Vagina (tissue), 2 donors: Measurements from ENCODE around the gene ZNF740. TPM values are rescaled to one million over a fixed set of nuclear protein-coding genes. Genes with fewer than 3 reads are reported as not detected.
"Not testable (repeated sequence)": the region's sequence is repeated elsewhere in the genome, so short reads cannot be mapped to it uniquely, and the experiment has no call there.

ENCODE experiments used
- DNase-seq, 2 donors: peaks; one replicate each; pipeline ENCODE4 v3.0.0-alpha.2; 2017; ENCODE audit errors: extremely low spot score in 2 of 2
- H3K27ac ChIP-seq: fragments of 200-600 bp; sonication (generic); one replicate; pipeline ENCODE4 v1.5.1; 2019
- H3K27me3 ChIP-seq: fragments of 200-600 bp; sonication (generic); one replicate; pipeline ENCODE4 v1.5.1; 2019
- H3K36me3 ChIP-seq, 2 donors: fragments of 200-600 bp; sonication (generic); one replicate each; pipeline ENCODE4 v1.5.1; 2017 to 2019
- H3K4me1 ChIP-seq: fragments of 200-600 bp; sonication (generic); one replicate; pipeline ENCODE4 v1.5.1; 2019
- H3K4me3 ChIP-seq, 2 donors: fragments of 200-600 bp; sonication (generic); 1 replicate in 1 of 2; 2 replicates in 1 of 2; pipeline ENCODE4 v1.5.1; 2016 to 2019
- H3K9me3 ChIP-seq: fragments of 200-600 bp; sonication (generic); one replicate; pipeline ENCODE4 v1.5.1; 2019
- POLR2A ChIP-seq, 2 donors: fragments of 450-650 bp; IDR thresholded peaks; one replicate each; pipeline ENCODE4 v1.6.1; 2017; ENCODE audit warnings: antibody characterized with exemption in 2 of 2, mild to moderate bottlenecking in 2 of 2, moderate library complexity in 2 of 2
- POLR2AphosphoS5 ChIP-seq, 2 donors: sonication (generic); formaldehyde crosslinking; IDR thresholded peaks; one replicate each; pipeline ENCODE4 v1.9.0; 2017; ENCODE audit warnings: antibody characterized with exemption in 2 of 2, mild to moderate bottlenecking in 2 of 2, low read depth in 1 of 2; ENCODE audit not compliant: insufficient read depth in 1 of 2
- intact Hi-C: fragments of 100-400 bp; cut with DNase I; formaldehyde crosslinking; loops from one replicate; pipeline ENCODE4 v1.15.1; 2023
- total RNA-seq: library from RNA; depleted of rRNA; stranded (reverse); fragments of >200 nt; gene quantifications from one replicate; pipeline ENCODE4 v1.2.3, GENCODE V29; 2016
- TF ChIP-seq, protein P1 (sequence below), 3 experiments: fragments of 450-650 bp in 2 of 3; fragments of 200-600 bp in 1 of 3; sonication (generic) in 1 of 3; IDR thresholded peaks; one replicate each; pipeline ENCODE4 v1.5.1; 2017 to 2019; ENCODE audit warnings: antibody characterized with exemption in 3 of 3, mild to moderate bottlenecking in 2 of 3, moderate library complexity in 2 of 3

Gene ZNF740
- total RNA-seq, 1 donor from 2014 or later = 12.8 TPM

- Histone ChIP-seq H3K27ac (no peak overlapping the region), H3K4me1 (peaks cover 6% of the 10 kb centered on the region), H3K4me3 (no peak overlapping the region), H3K36me3 (no peaks in the 10 kb centered on the region), H3K27me3 (no peaks in the 10 kb centered on the region), H3K9me3 (no peaks in the 10 kb centered on the region)
- TF ChIP-seq, protein P1, sequence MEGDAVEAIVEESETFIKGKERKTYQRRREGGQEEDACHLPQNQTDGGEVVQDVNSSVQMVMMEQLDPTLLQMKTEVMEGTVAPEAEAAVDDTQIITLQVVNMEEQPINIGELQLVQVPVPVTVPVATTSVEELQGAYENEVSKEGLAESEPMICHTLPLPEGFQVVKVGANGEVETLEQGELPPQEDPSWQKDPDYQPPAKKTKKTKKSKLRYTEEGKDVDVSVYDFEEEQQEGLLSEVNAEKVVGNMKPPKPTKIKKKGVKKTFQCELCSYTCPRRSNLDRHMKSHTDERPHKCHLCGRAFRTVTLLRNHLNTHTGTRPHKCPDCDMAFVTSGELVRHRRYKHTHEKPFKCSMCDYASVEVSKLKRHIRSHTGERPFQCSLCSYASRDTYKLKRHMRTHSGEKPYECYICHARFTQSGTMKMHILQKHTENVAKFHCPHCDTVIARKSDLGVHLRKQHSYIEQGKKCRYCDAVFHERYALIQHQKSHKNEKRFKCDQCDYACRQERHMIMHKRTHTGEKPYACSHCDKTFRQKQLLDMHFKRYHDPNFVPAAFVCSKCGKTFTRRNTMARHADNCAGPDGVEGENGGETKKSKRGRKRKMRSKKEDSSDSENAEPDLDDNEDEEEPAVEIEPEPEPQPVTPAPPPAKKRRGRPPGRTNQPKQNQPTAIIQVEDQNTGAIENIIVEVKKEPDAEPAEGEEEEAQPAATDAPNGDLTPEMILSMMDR (IDR thresholded peaks at IDR 0.05) = no peak
- TF ChIP-seq POLR2AphosphoS5 (IDR thresholded peaks at IDR 0.05; ENCODE audit: insufficient read depth in 1 of 2, low read depth in 1 of 2) = no peak
- no peak for TF ChIP-seq POLR2A (IDR thresholded peaks at IDR 0.05)
- intact Hi-C loops = no loop called here
- DNase-seq = no peak
Measured at GRCh38 chr12:53172352-53172751, 8.2 kb upstream of the ZNF740 start.

GRCh38 chr12:53173085-53173715 is 7.3 kb upstream of the ZNF740 start:
- H3K4me1 ChIP-seq = peaks cover 6% of the 10 kb centered on the region
- no peaks in the 10 kb centered on the region for H3K36me3 ChIP-seq
- H3K27me3 ChIP-seq = no peaks in the 10 kb centered on the region
- H3K9me3 ChIP-seq = no peaks in the 10 kb centered on the region
- no peak overlapping the region for H3K27ac ChIP-seq
- no peak for DNase-seq
- no peak overlapping the region for H3K4me3 ChIP-seq
- TF ChIP-seq POLR2A (IDR thresholded peaks at IDR 0.05) (no peak), POLR2AphosphoS5 (IDR thresholded peaks at IDR 0.05; ENCODE audit: insufficient read depth in 1 of 2, low read depth in 1 of 2) (no peak)
- TF ChIP-seq, protein P1 (IDR thresholded peaks at IDR 0.05) = no peak
- intact Hi-C loops = no loop called here

GRCh38 chr12:53174881-53175491 is 5.5 kb upstream of the ZNF740 start:
- intact Hi-C loops = no loop called here
- DNase-seq = no peak

DNA sequence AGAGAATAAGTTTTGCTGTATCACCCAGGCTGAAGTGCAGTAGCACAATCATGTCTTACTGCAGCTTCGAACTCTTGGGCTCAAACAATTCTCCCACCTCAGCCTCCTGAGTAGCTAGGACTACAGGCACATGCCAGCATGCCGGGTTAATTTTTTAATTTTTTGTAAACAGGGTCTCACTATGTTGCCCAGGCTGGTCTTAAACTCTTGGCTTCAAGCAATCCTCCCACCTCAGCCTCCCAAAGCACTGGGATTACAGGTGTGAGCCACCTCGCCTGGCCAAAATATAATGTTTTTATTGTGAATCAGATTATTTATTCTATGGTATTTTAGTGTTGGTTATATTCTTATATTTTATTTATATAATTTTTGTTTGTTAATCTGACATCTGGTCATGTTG is 3.8 kb upstream of the ZNF740 start:
- intact Hi-C loops = no loop called here

More at GRCh38 chr12:53174881-53175491, 5.5 kb upstream of the ZNF740 start:
- no peaks in the 10 kb centered on the region for H3K27me3 ChIP-seq
- TF ChIP-seq POLR2AphosphoS5 (IDR thresholded peaks at IDR 0.05; ENCODE audit: insufficient read depth in 1 of 2, low read depth in 1 of 2) = no peak
- TF ChIP-seq, protein P1 (IDR thresholded peaks at IDR 0.05) = no peak
- TF ChIP-seq POLR2A (IDR thresholded peaks at IDR 0.05) = no peak
- H3K4me1 ChIP-seq = peaks cover 14% of the 10 kb centered on the region
- no peaks in the 10 kb centered on the region for H3K9me3 ChIP-seq
- H3K36me3 ChIP-seq = no peaks in the 10 kb centered on the region
- H3K27ac ChIP-seq = no peak overlapping the region
- no peak overlapping the region for H3K4me3 ChIP-seq

GRCh38 chr12:53177447-53177846 is 3.1 kb upstream of the ZNF740 start:
- H3K27me3 ChIP-seq, intact Hi-C loops, H3K27ac ChIP-seq, H3K36me3 ChIP-seq, H3K9me3 ChIP-seq, H3K4me3 ChIP-seq, DNase-seq: not testable (repeated sequence)
- peaks cover 22% of the 10 kb centered on the region for H3K4me1 ChIP-seq

More for the DNA sequence above, 3.8 kb upstream of the ZNF740 start:
- no peaks in the 10 kb centered on the region for H3K27me3 ChIP-seq
- no peak overlapping the region for H3K4me3 ChIP-seq
- no peaks in the 10 kb centered on the region for H3K9me3 ChIP-seq
- peaks cover 16% of the 10 kb centered on the region for H3K4me1 ChIP-seq
- no peak overlapping the region for H3K27ac ChIP-seq
- no peaks in the 10 kb centered on the region for H3K36me3 ChIP-seq
- no peak for DNase-seq
- TF ChIP-seq POLR2A (IDR thresholded peaks at IDR 0.05) = no peak

DNA sequence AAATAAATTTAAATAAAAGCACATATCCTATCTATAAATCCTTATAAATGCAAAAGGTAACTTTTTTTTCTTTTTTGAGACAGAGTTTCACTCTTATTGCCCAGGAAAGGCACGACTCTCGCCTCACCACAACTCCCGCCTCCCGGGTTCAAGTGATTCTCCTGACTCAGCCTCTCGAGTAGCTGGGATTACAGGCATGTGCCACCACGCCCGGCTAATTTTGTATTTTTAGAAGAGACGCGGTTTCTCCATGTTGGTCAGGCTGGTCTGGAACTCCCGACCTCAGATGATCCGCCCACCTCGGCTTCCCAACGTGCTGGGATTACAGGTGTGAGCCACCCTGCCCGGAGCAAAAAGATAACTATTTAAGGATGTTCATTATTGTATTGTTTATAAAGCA is 1.7 kb upstream of the ZNF740 start:
- H3K9me3 ChIP-seq, intact Hi-C loops, H3K27me3 ChIP-seq, H3K27ac ChIP-seq, DNase-seq, H3K4me3 ChIP-seq: not testable (repeated sequence)
- H3K36me3 ChIP-seq = peaks cover 0 to 19% of the 10 kb centered on the region in 2 donors
- H3K4me1 ChIP-seq = peaks cover 35% of the 10 kb centered on the region
